Right atrium auricular region (tissue), 2 donors: ENCODE measurements around the gene PAAF1. TPM values are rescaled to one million over a fixed set of nuclear protein-coding genes. Genes with fewer than 3 reads are reported as not detected.

Source experiments
- DNase-seq: peaks from one replicate; pipeline ENCODE4 v3.0.0-alpha.2; 2019; ENCODE audit warnings: low spot score
- H3K27ac ChIP-seq, 2 donors: fragments of 200-600 bp; sonication (generic); 1 replicate in 1 of 2; 2 replicates in 1 of 2; pipeline ENCODE4 v1.5.1; 2016 to 2019
- H3K27me3 ChIP-seq, 2 donors: fragments of 200-600 bp; sonication (generic); one replicate each; pipeline versions ENCODE4 v1.5.1 to v1.6.0; 2017 to 2019
- H3K36me3 ChIP-seq: fragments of 200-600 bp; sonication (generic); one replicate; pipeline ENCODE4 v1.5.1; 2016
- H3K4me1 ChIP-seq, 2 donors: fragments of 200-600 bp; sonication (generic); one replicate each; pipeline versions ENCODE4 v1.5.1 to v1.6.0; 2017 to 2019
- H3K4me3 ChIP-seq, 2 donors: fragments of 200-600 bp; sonication (generic); 1 replicate in 1 of 2; 2 replicates in 1 of 2; pipeline ENCODE4 v1.5.1; 2017 to 2019; ENCODE audit warnings: mild to moderate bottlenecking in 1 of 2, moderate library complexity in 1 of 2
- H3K9me3 ChIP-seq, 2 donors: fragments of 200-600 bp; sonication (generic); one replicate each; pipeline ENCODE4 v1.5.1; 2019
- total RNA-seq, 2 donors: library from RNA; depleted of rRNA; stranded (reverse); fragments of >200 nt; gene quantifications; one replicate each; pipeline ENCODE4 v1.1.0, GENCODE V29; 2016
- TF ChIP-seq, protein P1 (sequence below), 2 donors: fragments of 200-600 bp; sonication (generic); IDR thresholded peaks; one replicate each; pipeline ENCODE4 v1.5.1; 2019; ENCODE audit warnings: antibody characterized with exemption in 2 of 2

Gene PAAF1
- total RNA-seq, 2 donors from 2014 or later, result 10.2 to 12.3 TPM

DNA sequence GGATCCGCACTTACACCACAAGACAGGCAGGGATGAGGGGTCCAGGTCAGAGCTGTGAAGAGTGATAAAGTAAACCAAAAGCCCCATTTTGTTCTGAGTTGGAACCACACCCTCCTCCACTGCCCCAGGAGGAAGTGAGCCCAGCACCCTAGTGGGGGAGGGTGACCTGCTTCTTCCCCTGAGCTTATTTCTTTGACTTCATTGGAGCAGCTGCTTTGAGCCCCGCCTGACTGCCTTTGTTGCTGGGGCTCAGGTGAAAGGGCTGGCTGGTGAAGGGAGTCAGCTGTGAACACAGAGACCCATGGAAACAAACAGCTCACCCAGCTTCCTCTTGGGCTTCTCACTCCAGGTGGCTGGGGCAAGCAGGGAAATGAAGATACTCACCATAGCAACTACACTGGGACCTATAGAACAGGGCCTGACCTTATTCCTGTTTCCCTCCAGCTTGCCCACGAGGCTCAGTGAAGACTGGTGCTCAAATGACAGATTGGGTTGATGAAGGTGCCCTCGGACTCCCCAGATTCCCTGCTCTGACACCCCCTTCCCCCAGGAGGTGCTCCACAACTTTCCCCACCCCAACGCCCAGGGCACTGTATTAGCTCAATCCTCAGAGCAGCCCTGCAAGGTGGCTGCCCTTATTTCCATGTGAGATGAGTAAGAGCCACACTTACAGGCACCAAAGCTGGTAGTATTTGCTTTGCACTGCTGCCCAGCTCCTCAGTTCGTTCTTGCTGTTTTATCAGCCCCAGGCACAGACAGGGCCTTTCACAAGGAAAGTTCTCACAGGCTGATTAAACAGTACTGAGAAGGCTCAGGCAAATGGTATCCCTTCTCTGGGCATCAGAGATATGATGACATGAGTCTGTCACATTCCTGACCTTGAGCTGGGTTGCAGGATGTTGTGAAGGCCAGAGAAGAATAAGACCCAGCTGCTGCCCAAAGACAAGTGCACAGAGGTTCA, 103.5 kb downstream of the PAAF1 start:
- peak overlapping the region in 1 of 2 donors; percentile 18 for H3K27ac ChIP-seq

More for the DNA sequence above, 103.5 kb downstream of the PAAF1 start:
- Histone ChIP-seq H3K4me3 (no peak overlapping the region), H3K9me3 (no peaks in the 10 kb centered on the region), H3K4me1 (peaks cover 0 to 6% of the 10 kb centered on the region in 2 donors), H3K36me3 (peaks cover 9% of the 10 kb centered on the region), H3K27me3 (no peaks in the 10 kb centered on the region)
- DNase-seq, result peak; percentile 62
- TF ChIP-seq, protein P1, sequence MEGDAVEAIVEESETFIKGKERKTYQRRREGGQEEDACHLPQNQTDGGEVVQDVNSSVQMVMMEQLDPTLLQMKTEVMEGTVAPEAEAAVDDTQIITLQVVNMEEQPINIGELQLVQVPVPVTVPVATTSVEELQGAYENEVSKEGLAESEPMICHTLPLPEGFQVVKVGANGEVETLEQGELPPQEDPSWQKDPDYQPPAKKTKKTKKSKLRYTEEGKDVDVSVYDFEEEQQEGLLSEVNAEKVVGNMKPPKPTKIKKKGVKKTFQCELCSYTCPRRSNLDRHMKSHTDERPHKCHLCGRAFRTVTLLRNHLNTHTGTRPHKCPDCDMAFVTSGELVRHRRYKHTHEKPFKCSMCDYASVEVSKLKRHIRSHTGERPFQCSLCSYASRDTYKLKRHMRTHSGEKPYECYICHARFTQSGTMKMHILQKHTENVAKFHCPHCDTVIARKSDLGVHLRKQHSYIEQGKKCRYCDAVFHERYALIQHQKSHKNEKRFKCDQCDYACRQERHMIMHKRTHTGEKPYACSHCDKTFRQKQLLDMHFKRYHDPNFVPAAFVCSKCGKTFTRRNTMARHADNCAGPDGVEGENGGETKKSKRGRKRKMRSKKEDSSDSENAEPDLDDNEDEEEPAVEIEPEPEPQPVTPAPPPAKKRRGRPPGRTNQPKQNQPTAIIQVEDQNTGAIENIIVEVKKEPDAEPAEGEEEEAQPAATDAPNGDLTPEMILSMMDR (IDR thresholded peaks at IDR 0.05), result no peak

Other genes starting within 250 kb of the PAAF1 start
- 10 to 100 TPM; 13.0 to 23.8 TPM for gene PLEKHB1, start 230.4 kb upstream of the PAAF1 start, total RNA-seq
- 100 to 1,000 TPM in 1 of 2 donors, 10 to 100 TPM in 1; 94.7 to 104 TPM for gene RAB6A, start 115.9 kb upstream of the PAAF1 start, total RNA-seq
- gene MRPL48, start 89.1 kb upstream of the PAAF1 start, total RNA-seq, result 10 to 100 TPM; 18.7 to 25.3 TPM
- gene COA4, start 153 bp upstream of the PAAF1 start, total RNA-seq, result 100 to 1,000 TPM in 1 of 2 donors, 10 to 100 TPM in 1; 90.7 to 102 TPM
- gene DNAJB13, start 74.0 kb downstream of the PAAF1 start, total RNA-seq, result not detected
- 10 to 100 TPM in 1 of 2 donors, 1 to 10 TPM in 1; 8.2 to 13.2 TPM for gene UCP2, start 105.8 kb downstream of the PAAF1 start, total RNA-seq
- gene UCP3, start 132.1 kb downstream of the PAAF1 start, total RNA-seq, result 1 to 10 TPM in 1 of 2 donors, under 1 TPM in 1; 0.37 to 1.1 TPM